Kidney (tissue), 14 donors: ENCODE results near the gene FGD3. TPM values are rescaled to one million over a fixed set of nuclear protein-coding genes. Genes with fewer than 3 reads are reported as not detected.

Source experiments
- DNase-seq, 5 donors: peaks; one replicate each; pipeline ENCODE4 v3.0.0-alpha.2; 2013 to 2020
- FAIRE-seq: peaks from 2 replicates; lab custom pipeline; 2012; peaks lifted over from hg19 to GRCh38; lab: Jason Lieb, UNC
- H3K27ac ChIP-seq, 2 donors: one replicate each; pipeline ENCODE4 v1.7.0; 2013; ENCODE audit warnings: low read depth in 2 of 2, low read length in 2 of 2, inconsistent platforms in 1 of 2
- H3K27me3 ChIP-seq: one replicate; pipeline ENCODE4 v1.7.1; 2013; ENCODE audit warnings: low read length, inconsistent platforms; ENCODE audit not compliant: control insufficient read depth, insufficient read depth
- H3K36me3 ChIP-seq, 3 donors: one replicate each; pipeline versions ENCODE4 v1.7.0 to v1.7.1; 2013; ENCODE audit warnings: low read length in 3 of 3, control low read depth in 1 of 3, inconsistent platforms in 1 of 3; ENCODE audit not compliant: insufficient read depth in 3 of 3, control insufficient read depth in 2 of 3
- H3K4me1 ChIP-seq, 3 donors: one replicate each; pipeline versions ENCODE4 v1.7.0 to v1.7.1; 2013; ENCODE audit warnings: low read length in 3 of 3, inconsistent platforms in 1 of 3, low read depth in 1 of 3; ENCODE audit not compliant: control insufficient read depth in 2 of 3, insufficient read depth in 2 of 3
- H3K4me3 ChIP-seq, 3 donors: one replicate each; pipeline versions ENCODE4 v1.7.0 to v1.8.1; 2013; ENCODE audit warnings: low read length in 3 of 3, control low read depth in 1 of 3, inconsistent platforms in 1 of 3
- H3K9ac ChIP-seq, 3 donors: one replicate each; pipeline versions ENCODE4 v1.7.0 to v1.7.1; 2013; ENCODE audit warnings: low read length in 3 of 3, control low read depth in 1 of 3, inconsistent platforms in 1 of 3
- H3K9me3 ChIP-seq, 3 donors: one replicate each; pipeline versions ENCODE4 v1.7.0 to v1.7.1; 2013; ENCODE audit warnings: low read length in 3 of 3, control low read depth in 1 of 3, inconsistent platforms in 1 of 3; ENCODE audit not compliant: control insufficient read depth in 2 of 3, insufficient read depth in 1 of 3
- intact Hi-C: fragments of 100-400 bp; cut with DNase I; formaldehyde crosslinking; loops from one replicate; pipeline ENCODE4 v1.11.1; 2022
- polyA plus RNA-seq: library from polyadenylated mRNA; stranded (reverse); fragments of 350-450 nt; fragmentation: Illumina TruSeq; extraction: RNeasy Lipid Tissue Mini Kit (QIAGEN cat#74804); gene quantifications from one replicate; pipeline ENCODE4 v1.2.3, GENCODE V29; 2014; ENCODE audit warnings: low read depth, low replicate concordance; ENCODE audit not compliant: insufficient read depth
- total RNA-seq: library from RNA; stranded (reverse); fragmentation: NEBNext Ultra II Directional; extraction: Animal tissue kit (Norgen Biotek cat#: 25700); gene quantifications from one replicate; pipeline ENCODE4 v1.2.1, GENCODE V29; 2021
- TF ChIP-seq, protein P1 (sequence below): IDR thresholded peaks from 3 replicates; pipeline ENCODE4 v1.5.1; 2012; ENCODE audit warnings: mild to moderate bottlenecking, moderate library complexity, borderline replicate concordance; ENCODE audit not compliant: insufficient read depth; ENCODE audit errors: extremely low read depth
- donor health status: control.
- donor health status: control.
- donor health status: control.
- donor health status: control.
- donor health status: control.
- donor health status: DM: yes; HTN: yes; CAD: no.
- donor health status: Normal renal cell carcinoma (clear cell type).

The FGD3 gene
- total and polyA plus RNA-seq, 2 donors from 2014 or later: 7.4 to 12.1 TPM

DNA sequence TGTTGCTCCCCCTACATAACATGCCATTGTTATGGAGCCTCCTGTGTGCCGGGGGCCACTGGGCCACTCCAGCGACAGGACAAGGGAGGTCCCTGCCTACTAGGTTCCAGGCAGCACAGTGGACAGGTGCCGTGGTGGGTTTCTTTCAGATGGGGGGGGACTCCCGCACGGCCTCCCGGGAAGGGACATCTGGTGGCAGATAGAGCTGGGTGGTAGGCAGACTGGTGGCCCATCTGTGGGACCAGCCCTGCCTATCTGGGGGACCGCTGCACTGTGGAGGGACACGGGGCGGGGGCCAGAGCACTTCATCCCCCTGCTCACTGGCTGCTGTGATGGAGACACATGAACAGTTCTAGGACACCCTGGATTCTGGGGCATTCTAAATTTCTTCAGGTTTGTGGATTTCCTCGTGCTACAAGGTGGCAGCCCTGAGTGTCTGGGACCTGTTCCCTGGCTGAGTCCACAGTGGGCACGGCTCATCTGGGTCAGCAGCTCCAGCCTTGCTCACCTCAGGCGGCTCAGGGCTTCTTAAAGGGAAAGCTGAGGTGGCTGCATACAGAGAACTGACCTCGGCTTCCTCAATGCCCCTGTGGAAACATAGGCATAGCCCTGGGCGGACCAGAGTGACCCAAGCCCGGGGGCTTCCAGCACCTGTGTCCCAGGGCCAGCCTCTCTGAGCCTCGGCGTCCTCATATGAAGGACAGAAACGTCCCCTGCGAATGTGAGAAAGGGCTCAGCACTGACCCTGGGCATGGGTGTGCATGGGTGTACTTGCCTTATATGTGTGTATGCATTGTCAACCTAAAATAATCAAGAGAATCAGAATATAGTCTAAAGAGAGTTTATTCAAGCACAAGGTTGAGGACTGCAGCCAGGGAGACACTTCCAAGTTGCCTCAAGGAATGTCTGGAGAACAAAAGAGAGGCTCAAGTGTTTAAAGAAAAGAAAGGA, 22.5 kb downstream of the FGD3 start:
- TF ChIP-seq, protein P1, sequence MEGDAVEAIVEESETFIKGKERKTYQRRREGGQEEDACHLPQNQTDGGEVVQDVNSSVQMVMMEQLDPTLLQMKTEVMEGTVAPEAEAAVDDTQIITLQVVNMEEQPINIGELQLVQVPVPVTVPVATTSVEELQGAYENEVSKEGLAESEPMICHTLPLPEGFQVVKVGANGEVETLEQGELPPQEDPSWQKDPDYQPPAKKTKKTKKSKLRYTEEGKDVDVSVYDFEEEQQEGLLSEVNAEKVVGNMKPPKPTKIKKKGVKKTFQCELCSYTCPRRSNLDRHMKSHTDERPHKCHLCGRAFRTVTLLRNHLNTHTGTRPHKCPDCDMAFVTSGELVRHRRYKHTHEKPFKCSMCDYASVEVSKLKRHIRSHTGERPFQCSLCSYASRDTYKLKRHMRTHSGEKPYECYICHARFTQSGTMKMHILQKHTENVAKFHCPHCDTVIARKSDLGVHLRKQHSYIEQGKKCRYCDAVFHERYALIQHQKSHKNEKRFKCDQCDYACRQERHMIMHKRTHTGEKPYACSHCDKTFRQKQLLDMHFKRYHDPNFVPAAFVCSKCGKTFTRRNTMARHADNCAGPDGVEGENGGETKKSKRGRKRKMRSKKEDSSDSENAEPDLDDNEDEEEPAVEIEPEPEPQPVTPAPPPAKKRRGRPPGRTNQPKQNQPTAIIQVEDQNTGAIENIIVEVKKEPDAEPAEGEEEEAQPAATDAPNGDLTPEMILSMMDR: no peak
- H3K27ac ChIP-seq: no peak overlapping the region
- H3K36me3 ChIP-seq: no peaks in the 10 kb centered on the region
- H3K4me1 ChIP-seq: peaks cover 0 to 2% (median 0%) of the 10 kb centered on the region in 3 donors
- H3K9ac ChIP-seq: no peak overlapping the region
- intact Hi-C loops: no loop called here
- no peaks in the 10 kb centered on the region for H3K9me3 ChIP-seq
- H3K4me3 ChIP-seq: no peak overlapping the region
- no peaks in the 10 kb centered on the region for H3K27me3 ChIP-seq
- FAIRE-seq (no peak), DNase-seq (no peak)

- Histone ChIP-seq H3K27ac (no peak overlapping the region), H3K9ac (no peak overlapping the region), H3K4me1 (peaks cover 0 to 2% (median 0%) of the 10 kb centered on the region in 3 donors), H3K4me3 (no peak overlapping the region), H3K27me3 (no peaks in the 10 kb centered on the region), H3K36me3 (no peaks in the 10 kb centered on the region), H3K9me3 (no peaks in the 10 kb centered on the region)
- intact Hi-C loops: no loop called here
- FAIRE-seq (no peak), DNase-seq (no peak)
- TF ChIP-seq, protein P1: no peak
Observed at GRCh38 chr9:92970467-92970923, 23.2 kb downstream of the FGD3 start.

DNA sequence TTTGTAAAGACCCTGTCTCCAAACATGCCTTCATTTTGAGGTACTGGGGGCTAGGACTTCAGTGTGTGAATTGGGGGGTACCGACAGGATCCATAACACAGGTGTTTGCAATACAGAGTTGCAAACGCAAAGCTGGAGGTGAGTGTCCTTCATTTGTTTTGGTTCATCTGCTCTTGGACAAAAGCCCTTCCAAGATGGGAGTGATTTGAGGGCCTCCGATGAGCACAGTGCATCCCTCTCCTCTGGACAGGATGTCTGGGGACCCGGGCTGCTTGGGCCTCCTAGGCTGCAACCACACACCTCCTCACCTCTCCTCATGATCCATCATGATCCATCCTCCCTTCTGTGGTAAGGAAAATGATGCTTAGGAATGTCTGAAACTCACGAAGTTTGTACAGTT, 23.8 kb downstream of the FGD3 start:
- Histone ChIP-seq H3K9ac (no peak overlapping the region), H3K27ac (no peak overlapping the region), H3K4me3 (no peak overlapping the region), H3K36me3 (no peaks in the 10 kb centered on the region), H3K4me1 (peaks cover 0 to 2% (median 0%) of the 10 kb centered on the region in 3 donors), H3K9me3 (no peaks in the 10 kb centered on the region), H3K27me3 (no peaks in the 10 kb centered on the region)
- intact Hi-C loops: no loop called here
- DNase-seq (no peak), FAIRE-seq (no peak)
- TF ChIP-seq, protein P1: no peak
